HEK293T (cell line): ENCODE results near the gene PLCD4.

ENCODE experiments used
- BHLHE40 ChIP-seq: fragments of 450-650 bp; IDR thresholded peaks from 2 replicates; pipeline ENCODE4 v1.6.1; 2016; ENCODE audit warnings: mild to moderate bottlenecking, moderate library complexity, borderline replicate concordance
- FOXM1 ChIP-seq: fragments of 450-650 bp; IDR thresholded peaks from 2 replicates; pipeline ENCODE4 v1.6.1; 2017; ENCODE audit warnings: mild to moderate bottlenecking, borderline replicate concordance
- HDGF ChIP-seq: fragments of 450-650 bp; IDR thresholded peaks from 2 replicates; pipeline ENCODE4 v1.6.1; 2017; ENCODE audit warnings: antibody characterized with exemption, borderline replicate concordance
- L3MBTL2 ChIP-seq: fragments of 450-650 bp; conservative IDR thresholded peaks from 2 replicates; pipeline ENCODE4 v1.6.1; 2016; ENCODE audit warnings: mild to moderate bottlenecking
- NFRKB ChIP-seq: fragments of 450-650 bp; IDR thresholded peaks from 2 replicates; pipeline ENCODE4 v1.6.1; 2016; ENCODE audit warnings: mild to moderate bottlenecking, moderate library complexity
- SP1 ChIP-seq: fragments of 450-650 bp; IDR thresholded peaks from 2 replicates; pipeline ENCODE4 v1.6.1; 2017
- SUZ12 ChIP-seq: fragments of 450-650 bp; IDR thresholded peaks from 2 replicates; pipeline ENCODE4 v1.6.1; 2016; ENCODE audit warnings: mild to moderate bottlenecking
- TARDBP ChIP-seq: fragments of 450-650 bp; IDR thresholded peaks from 2 replicates; pipeline ENCODE4 v1.6.1; 2016
- ZNF384 ChIP-seq: fragments of 450-650 bp; IDR thresholded peaks from 2 replicates; pipeline ENCODE4 v1.6.1; 2016
- TF ChIP-seq, protein P1 (sequence below): fragments of 450-650 bp; IDR thresholded peaks from 2 replicates; pipeline ENCODE4 v1.6.1; 2016

DNA sequence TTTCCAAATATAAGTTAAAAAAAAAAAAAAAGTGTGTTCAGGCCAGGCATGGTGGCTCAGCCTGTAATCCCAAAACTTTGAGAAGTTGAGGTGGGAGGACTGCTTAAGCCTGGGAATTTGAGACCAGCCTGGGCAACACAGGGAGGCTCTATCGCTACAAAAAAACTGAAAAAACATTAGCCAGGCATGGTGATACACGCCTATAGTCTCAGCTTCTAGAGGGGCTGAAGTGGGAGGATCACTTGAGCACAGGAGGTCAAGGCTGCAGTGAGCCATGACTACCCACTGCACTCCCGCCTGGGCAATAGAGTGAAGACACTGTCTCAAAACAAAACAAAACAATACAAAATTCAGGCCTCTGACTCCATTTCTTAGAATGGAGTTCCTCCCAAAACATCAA, 48.7 kb upstream of the PLCD4 start:
- TF ChIP-seq TARDBP (no peak), ZNF384 (no peak), HDGF (no peak), L3MBTL2 (no peak), SUZ12 (no peak), SP1 (no peak), BHLHE40 (no peak), FOXM1 (no peak), NFRKB (no peak)
- TF ChIP-seq, protein P1, sequence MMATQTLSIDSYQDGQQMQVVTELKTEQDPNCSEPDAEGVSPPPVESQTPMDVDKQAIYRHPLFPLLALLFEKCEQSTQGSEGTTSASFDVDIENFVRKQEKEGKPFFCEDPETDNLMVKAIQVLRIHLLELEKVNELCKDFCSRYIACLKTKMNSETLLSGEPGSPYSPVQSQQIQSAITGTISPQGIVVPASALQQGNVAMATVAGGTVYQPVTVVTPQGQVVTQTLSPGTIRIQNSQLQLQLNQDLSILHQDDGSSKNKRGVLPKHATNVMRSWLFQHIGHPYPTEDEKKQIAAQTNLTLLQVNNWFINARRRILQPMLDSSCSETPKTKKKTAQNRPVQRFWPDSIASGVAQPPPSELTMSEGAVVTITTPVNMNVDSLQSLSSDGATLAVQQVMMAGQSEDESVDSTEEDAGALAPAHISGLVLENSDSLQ = no peak
